Fibroblast of pulmonary artery (primary cell): Measurements from ENCODE around the gene RAP1GAP.

Experiments
- DNase-seq: peaks from one replicate; pipeline ENCODE4 v3.0.0-alpha.2; 2010; ENCODE audit warnings: low read depth
- H3K4me3 ChIP-seq: replicated peaks from 2 replicates; pipeline ENCODE4 v1.5.1; 2011; ENCODE audit warnings: low read depth, mild to moderate bottlenecking, control low read depth, low read length, moderate library complexity
- CTCF ChIP-seq: IDR thresholded peaks from 2 replicates; pipeline ENCODE4 v1.5.1; 2011; ENCODE audit warnings: mild to moderate bottlenecking, control low read depth, low read length, inconsistent platforms; ENCODE audit errors: missing control alignments

RAP1GAP gene

GRCh38 chr1:21650400-21650799 is 18.8 kb downstream of the RAP1GAP start:
- no peak for TF ChIP-seq CTCF
- H3K4me3 ChIP-seq = no peak overlapping the region

GRCh38 chr1:21649315-21649714 is 19.8 kb downstream of the RAP1GAP start:
- no peak overlapping the region for H3K4me3 ChIP-seq
- TF ChIP-seq CTCF = no peak

More at GRCh38 chr1:21650400-21650799, 18.8 kb downstream of the RAP1GAP start:
- no peak for DNase-seq

GRCh38 chr1:21648791-21649190 is 20.4 kb downstream of the RAP1GAP start:
- H3K4me3 ChIP-seq = no peak overlapping the region
- DNase-seq = no peak
- no peak for TF ChIP-seq CTCF

More at GRCh38 chr1:21649315-21649714, 19.8 kb downstream of the RAP1GAP start:
- DNase-seq = no peak

DNA sequence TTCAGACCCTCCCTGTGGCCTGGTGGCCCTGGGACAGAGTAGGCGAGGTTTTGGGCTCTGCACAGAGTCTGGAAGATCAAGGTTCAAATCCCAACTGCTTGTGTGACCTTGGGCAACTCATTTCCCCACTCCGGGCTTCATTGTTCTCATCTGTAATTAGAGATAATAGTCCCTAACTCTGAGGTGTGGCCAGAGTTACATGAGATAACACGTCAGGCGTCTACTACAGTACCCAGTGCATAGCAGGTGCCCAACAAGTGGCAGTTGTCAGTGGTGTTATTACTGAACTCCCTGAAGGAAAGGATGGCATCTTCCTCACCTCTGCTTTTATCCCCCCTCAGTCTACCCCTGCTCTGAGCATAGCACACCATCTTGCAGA is 20.8 kb downstream of the RAP1GAP start:
- H3K4me3 ChIP-seq = no peak overlapping the region
- DNase-seq = no peak
- no peak for TF ChIP-seq CTCF

- peak; percentile 71 for DNase-seq
- H3K4me3 ChIP-seq = no peak overlapping the region
- TF ChIP-seq CTCF = no peak
Observed at GRCh38 chr1:21647431-21648351, 21.5 kb downstream of the RAP1GAP start.

GRCh38 chr1:21645550-21645949 is 23.6 kb downstream of the RAP1GAP start:
- no peak for DNase-seq
- no peak for TF ChIP-seq CTCF
- no peak overlapping the region for H3K4me3 ChIP-seq

DNA sequence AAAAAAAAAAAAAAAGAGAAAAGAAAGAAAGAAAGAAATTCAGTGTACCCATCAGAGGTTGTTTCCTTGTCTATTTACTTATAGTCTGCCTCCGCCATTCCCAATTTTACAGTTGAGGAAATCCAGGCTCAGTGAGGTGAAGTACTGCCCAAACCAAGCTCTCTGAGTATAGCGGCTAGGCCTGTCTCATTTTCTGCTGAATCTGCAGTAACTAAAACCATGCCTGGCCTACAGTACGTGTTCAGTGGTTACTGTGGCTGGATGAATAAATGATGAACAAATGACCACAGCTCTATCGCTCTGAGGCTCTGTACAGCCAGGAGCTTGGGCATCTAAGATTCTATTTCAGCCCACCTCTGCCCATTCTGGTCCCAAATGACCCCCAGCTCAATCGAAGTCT is 24.3 kb downstream of the RAP1GAP start:
- TF ChIP-seq CTCF = no peak
- no peak overlapping the region for H3K4me3 ChIP-seq
- DNase-seq = no peak
